IPS-NIHi7 (cell line): ENCODE measurements around the gene PRDM15.

ENCODE experiments used
- DNase-seq: peaks from one replicate; pipeline ENCODE4 v3.0.0; 2012; ENCODE audit warnings: mixed read lengths; ENCODE audit errors: extremely low spot score

PRDM15 gene

GRCh38 chr21:41779659-41780058, 99.5 kb downstream of the PRDM15 start:
- DNase-seq: no peak

- DNase-seq: peak; percentile 29
These were observed 100.1 kb downstream of the PRDM15 start for GRCh38 chr21:41778930-41779600.

- peak; percentile 85 for DNase-seq
These were observed 101.0 kb downstream of the PRDM15 start for GRCh38 chr21:41777951-41778815.

- no peak for DNase-seq
These were observed 102.4 kb downstream of the PRDM15 start for GRCh38 chr21:41776778-41777177.

GRCh38 chr21:41775149-41775472, 104.0 kb downstream of the PRDM15 start:
- no peak for DNase-seq

GRCh38 chr21:41774467-41775148, 104.5 kb downstream of the PRDM15 start:
- no peak for DNase-seq

- no peak for DNase-seq
These were observed 106.6 kb downstream of the PRDM15 start for GRCh38 chr21:41772351-41773080.

GRCh38 chr21:41771625-41771945, 107.6 kb downstream of the PRDM15 start:
- no peak for DNase-seq

- no peak for DNase-seq
These were observed 108.1 kb downstream of the PRDM15 start for GRCh38 chr21:41770901-41771624.

- DNase-seq: no peak
These were observed 109.2 kb downstream of the PRDM15 start for GRCh38 chr21:41769933-41770332.

- DNase-seq: no peak
These were observed 109.6 kb downstream of the PRDM15 start for GRCh38 chr21:41769521-41769920.

- DNase-seq: no peak
These were observed 110.0 kb downstream of the PRDM15 start for GRCh38 chr21:41769111-41769510.

GRCh38 chr21:41768437-41769042, 110.6 kb downstream of the PRDM15 start:
- DNase-seq: no peak

- no peak for DNase-seq
These were observed 111.3 kb downstream of the PRDM15 start for GRCh38 chr21:41767606-41768436.

- peak; percentile 82 for DNase-seq
These were observed 112.1 kb downstream of the PRDM15 start, which contains the start of gene RIPK4 for GRCh38 chr21:41766883-41767605. TSS of gene RIPK4 (minus strand) at chr21:41767052. CDS start at chr21:41767041, 11 bp downstream.

GRCh38 chr21:41765973-41766882, 112.9 kb downstream of the PRDM15 start:
- no peak for DNase-seq

- no peak for DNase-seq
These were observed 113.7 kb downstream of the PRDM15 start for GRCh38 chr21:41765420-41765821.
